HT-29 (cell line): Measurements from ENCODE around the gene EML1. TPM values are rescaled to one million over a fixed set of nuclear protein-coding genes. Genes with fewer than 3 reads are reported as not detected.

Experiments used
- DNase-seq: peaks from one replicate; pipeline ENCODE4 v3.0.0-alpha.2; 2015; ENCODE audit warnings: low spot score
- total RNA-seq: library from RNA; depleted of rRNA; stranded (reverse); fragments of >200 nt; shearing (Covaris generic); gene quantifications from 2 replicates; pipeline ENCODE4 v1.2.3, GENCODE V29; 2014

The EML1 gene
- total RNA-seq, 1 experiment from 2014 or later: not detected

GRCh38 chr14:99899578-99900178 is 106.5 kb downstream of the EML1 start:
- peak; percentile 34 for DNase-seq

GRCh38 chr14:99902925-99903324 is 109.7 kb downstream of the EML1 start:
- no peak for DNase-seq

- DNase-seq: no peak
Measured at GRCh38 chr14:99904506-99904905, 111.3 kb downstream of the EML1 start.

GRCh38 chr14:99905121-99905520 is 111.9 kb downstream of the EML1 start:
- DNase-seq: no peak

GRCh38 chr14:99907761-99908652 is 114.8 kb downstream of the EML1 start:
- DNase-seq: no peak

- no peak for DNase-seq
Measured at GRCh38 chr14:99908653-99909250, 115.5 kb downstream of the EML1 start.

GRCh38 chr14:99909513-99910064 is 116.4 kb downstream of the EML1 start:
- no peak for DNase-seq

GRCh38 chr14:99910337-99911309 is 117.4 kb downstream of the EML1 start:
- no peak for DNase-seq

GRCh38 chr14:99915305-99916090 is 122.3 kb downstream of the EML1 start:
- DNase-seq: no peak

GRCh38 chr14:99916091-99916383 is 122.8 kb downstream of the EML1 start:
- DNase-seq: no peak

GRCh38 chr14:99918781-99919180 is 125.6 kb downstream of the EML1 start:
- no peak for DNase-seq

GRCh38 chr14:99921425-99921824 is 128.2 kb downstream of the EML1 start:
- DNase-seq: no peak

GRCh38 chr14:99924379-99924778 is 131.2 kb downstream of the EML1 start:
- no peak for DNase-seq

- no peak for DNase-seq
Measured at GRCh38 chr14:99925471-99925870, 132.3 kb downstream of the EML1 start.

- no peak for DNase-seq
Measured at GRCh38 chr14:99928963-99929362, 135.8 kb downstream of the EML1 start.

GRCh38 chr14:99929601-99930000 is 136.4 kb downstream of the EML1 start:
- no peak for DNase-seq

- DNase-seq: peak; percentile 4
Measured at GRCh38 chr14:99930420-99931274, 137.4 kb downstream of the EML1 start.

- DNase-seq: no peak
Measured at GRCh38 chr14:99931308-99931707, 138.1 kb downstream of the EML1 start.

GRCh38 chr14:99936056-99936455 is 142.8 kb downstream of the EML1 start:
- no peak for DNase-seq
